ENCODE measurements around the gene CDK11B.
A peak's percentile ranks its signal among the peaks of the same experiment; 100 is the strongest.

CDK11B gene

GRCh38 chr1:1626207-1627141 is 32.3 kb downstream of the CDK11B start:
- no peak for DNase-seq

- DNase-seq, result no peak
Measured at GRCh38 chr1:1625824-1626206, 33.0 kb downstream of the CDK11B start.

GRCh38 chr1:1625404-1625775 is 33.4 kb downstream of the CDK11B start:
- DNase-seq, result no peak

- no peak for DNase-seq
Measured at GRCh38 chr1:1624443-1625403, 34.1 kb downstream of the CDK11B start.

- DNase-seq, result no peak
Measured at GRCh38 chr1:1623631-1624442, 35.0 kb downstream of the CDK11B start.

GRCh38 chr1:1623181-1623630 is 35.6 kb downstream of the CDK11B start:
- DNase-seq, result no peak

GRCh38 chr1:1622788-1623094 is 36.1 kb downstream of the CDK11B start:
- no peak for DNase-seq

- no peak for DNase-seq
Measured at GRCh38 chr1:1622010-1622787, 36.6 kb downstream of the CDK11B start.

- no peak for DNase-seq
Measured at GRCh38 chr1:1621173-1622009, 37.4 kb downstream of the CDK11B start.

GRCh38 chr1:1620433-1621139 is 38.2 kb downstream of the CDK11B start:
- no peak for DNase-seq

GRCh38 chr1:1619917-1620361 is 38.9 kb downstream of the CDK11B start:
- no peak for DNase-seq

GRCh38 chr1:1618396-1619068 is 40.3 kb downstream of the CDK11B start:
- DNase-seq, result no peak

GRCh38 chr1:1617925-1618324 is 40.9 kb downstream of the CDK11B start:
- no peak for DNase-seq

GRCh38 chr1:1617516-1617915 is 41.3 kb downstream of the CDK11B start:
- no peak for DNase-seq

GRCh38 chr1:1616838-1617237 is 42.0 kb downstream of the CDK11B start:
- no peak for DNase-seq

GRCh38 chr1:1616045-1616790 is 42.6 kb downstream of the CDK11B start:
- peak; percentile 59 for DNase-seq

GRCh38 chr1:1615256-1616044 is 43.4 kb downstream of the CDK11B start, which contains the start of gene MIB2:
Gene MIB2 (plus strand): TSS chr1:1615500. CDS start chr1:1623453, 7,953 bp downstream.
- DNase-seq, result peak; percentile 98

GRCh38 chr1:1614954-1615255 is 43.9 kb downstream of the CDK11B start:
- no peak for DNase-seq
